Spleen (tissue), 11 donors: ENCODE data around the gene NR3C2. TPM values are rescaled to one million over a fixed set of nuclear protein-coding genes. Genes with fewer than 3 reads are reported as not detected.

Experiments
- DNase-seq: peaks from one replicate; pipeline ENCODE4 v3.0.0-alpha.2; 2020
- H3K27ac ChIP-seq, 8 donors: fragments of 200-600 bp; sonication (generic) in 7 of 8; 1 replicate in 4 of 8; 2 replicates in 4 of 8; pipeline versions ENCODE4 v1.5.0 to v1.8.0; 2016 to 2021; ENCODE audit warnings: inconsistent platforms in 4 of 8, mild to moderate bottlenecking in 4 of 8, moderate library complexity in 1 of 8
- H3K27me3 ChIP-seq, 7 donors: fragments of 200-600 bp; sonication (generic) in 6 of 7; replicated peaks in 1 of 7; 1 replicate in 4 of 7; 2 replicates in 3 of 7; pipeline versions ENCODE4 v1.5.0 to v1.8.0; 2016 to 2021; ENCODE audit warnings: inconsistent platforms in 3 of 7, mild to moderate bottlenecking in 1 of 7
- H3K36me3 ChIP-seq, 6 donors: fragments of 200-600 bp; sonication (generic) in 5 of 6; 1 replicate in 4 of 6; 2 replicates in 2 of 6; pipeline versions ENCODE4 v1.5.0 to v1.8.0; 2016 to 2021; ENCODE audit warnings: inconsistent platforms in 2 of 6
- H3K4me1 ChIP-seq, 6 donors: fragments of 200-600 bp; sonication (generic) in 5 of 6; 1 replicate in 3 of 6; 2 replicates in 3 of 6; pipeline versions ENCODE4 v1.5.0 to v1.8.0; 2016 to 2021; ENCODE audit warnings: inconsistent platforms in 3 of 6
- H3K4me3 ChIP-seq, 8 donors: fragments of 200-600 bp; sonication (generic) in 7 of 8; 1 replicate in 4 of 8; 2 replicates in 4 of 8; pipeline versions ENCODE4 v1.5.0 to v1.8.0; 2016 to 2021; ENCODE audit warnings: inconsistent platforms in 4 of 8, mild to moderate bottlenecking in 4 of 8, moderate library complexity in 2 of 8
- H3K9me3 ChIP-seq, 8 donors: fragments of 200-600 bp; sonication (generic) in 7 of 8; 1 replicate in 4 of 8; 2 replicates in 4 of 8; pipeline versions ENCODE4 v1.5.0 to v1.8.0; 2016 to 2021; ENCODE audit warnings: inconsistent platforms in 4 of 8
- CTCF ChIP-seq, 11 experiments: fragments of 200-600 bp in 7 of 11; fragments of 450-650 bp in 4 of 11; sonication (generic) in 4 of 11; IDR thresholded peaks in 8 of 11; conservative IDR thresholded peaks in 3 of 11; 1 replicate in 7 of 11; 2 replicates in 4 of 11; pipeline versions ENCODE4 v1.4.0 to v1.8.0; 2016 to 2021; ENCODE audit warnings: antibody characterized with exemption in 11 of 11, inconsistent platforms in 4 of 11, mild to moderate bottlenecking in 1 of 11
- POLR2A ChIP-seq, 3 donors: fragments of 450-650 bp; IDR thresholded peaks; one replicate each; pipeline ENCODE4 v1.5.1; 2017; ENCODE audit warnings: antibody characterized with exemption in 3 of 3, mild to moderate bottlenecking in 1 of 3
- POLR2AphosphoS5 ChIP-seq, 3 donors: sonication (generic); formaldehyde crosslinking; IDR thresholded peaks; one replicate each; pipeline ENCODE4 v1.5.1; 2017; ENCODE audit warnings: antibody characterized with exemption in 3 of 3
- WGBS, 5 donors: extraction: QIAGEN DNeasy Blood & Tissue Kit in 3 of 5; methylation state at CpG; one replicate each; pipeline versions ENCODE4 v1.1.5 to v1.1.7; 2013 to 2018; 5-methylcytosine and 5-hydroxymethylcytosine counted together
- intact Hi-C: fragments of 100-400 bp; cut with DNase I; formaldehyde crosslinking; loops from one replicate; pipeline ENCODE4 v1.15.0; 2023; ENCODE audit warnings: low total_unique reads
- polyA plus RNA-seq, 3 donors: library from polyadenylated mRNA; stranded (reverse); fragments of 200-250 nt; gene quantifications; one replicate each; pipeline ENCODE4 v1.2.1, GENCODE V29; 2013
- total RNA-seq, 7 donors: library from RNA; depleted of rRNA in 3 of 7; stranded (reverse); fragments of >200 nt in 3 of 7; fragmentation: NEBNext Ultra II Directional in 4 of 7; extraction: Animal tissue kit (Norgen Biotek cat#: 25700) in 4 of 7; gene quantifications; one replicate each; pipeline versions ENCODE4 v1.1.0 to v1.2.1, GENCODE V29; 2016 to 2021
- donor health status: healthy with polysubstance abuse.
- donor health status: DM: no; HTN: no; CAD: no; lungs with moderate emphysema.
- donor health status: DM: no; HTN: no; CAD: no.
- donor health status: Bipolar disorder and iron deficiency.
- donor health status: healthy.
- donor health status: DM: no; HTN: no; CAD: no.
- donor health status: DM: yes; HTN: yes; CAD: no.

NR3C2 gene
- total and polyA plus RNA-seq, 10 donors, result 1.2 to 25.9 (median 16.2) TPM

GRCh38 chr4:148445071-148445859 is 3.1 kb upstream of the NR3C2 start:
- H3K4me1 ChIP-seq, result peaks cover 4 to 67% (median 43%) of the 10 kb centered on the region in 6 donors
- H3K27me3 ChIP-seq, result peaks cover 0 to 50% (median 0%) of the 10 kb centered on the region in 7 donors
- WGBS, 5 donors, result 0 to 1% (median 0%) methylated on average over 27 to 98 of the region's 98 CpGs
- H3K27ac ChIP-seq, result peak overlapping the region; percentile 77 to 98 (median 95)
- H3K9me3 ChIP-seq, result no peaks in the 10 kb centered on the region
- TF ChIP-seq POLR2AphosphoS5 (IDR thresholded peaks at IDR 0.05) (peak; percentile 45 to 79 (median 69)), POLR2A (IDR thresholded peaks at IDR 0.05) (no peak), CTCF (IDR thresholded peaks at IDR 0.05 in 8 of 11, conservative IDR thresholded peaks at IDR 0.05 in 3 of 11) (no peak)
- intact Hi-C loops, result loop anchor here (10.0 kb wide), 1 partner anchor 380 kb away; no protein-coding TSS in a partner anchor
- no peaks in the 10 kb centered on the region for H3K36me3 ChIP-seq
- H3K4me3 ChIP-seq, result peak overlapping the region; percentile 76 to 96 (median 94)
- DNase-seq, result peak; percentile 94

GRCh38 chr4:148444296-148445070 is 2.3 kb upstream of the NR3C2 start:
- peaks cover 8 to 74% (median 50%) of the 10 kb centered on the region in 6 donors for H3K4me1 ChIP-seq
- peak overlapping the region; percentile 77 to 98 (median 95) for H3K27ac ChIP-seq
- 0 to 1% (median 0%) methylated on average over 34 to 89 of the region's 89 CpGs for WGBS, 5 donors
- TF ChIP-seq POLR2AphosphoS5 (IDR thresholded peaks at IDR 0.05) (peak; percentile 30 to 70 (median 33)), CTCF (IDR thresholded peaks at IDR 0.05 in 8 of 11, conservative IDR thresholded peaks at IDR 0.05 in 3 of 11) (no peak), POLR2A (IDR thresholded peaks at IDR 0.05) (no peak)
- no peaks in the 10 kb centered on the region for H3K36me3 ChIP-seq
- peaks cover 0 to 50% (median 0%) of the 10 kb centered on the region in 7 donors for H3K27me3 ChIP-seq
- no peaks in the 10 kb centered on the region for H3K9me3 ChIP-seq
- intact Hi-C loops, result loop anchor here (10.0 kb wide), 1 partner anchor 380 kb away; no protein-coding TSS in a partner anchor
- peak overlapping the region; percentile 76 to 96 (median 94) for H3K4me3 ChIP-seq
- peak; percentile 91 for DNase-seq

- H3K36me3 ChIP-seq, result no peaks in the 10 kb centered on the region
- WGBS, 5 donors, result 0 to 7% (median 1%) methylated on average over 23 to 64 of the region's 64 CpGs
- H3K4me3 ChIP-seq, result peak overlapping the region; percentile 76 to 96 (median 94)
- intact Hi-C loops, result loop anchor here (10.0 kb wide), 1 partner anchor 379 kb away; no protein-coding TSS in a partner anchor
- H3K27me3 ChIP-seq, result peaks cover 0 to 50% (median 0%) of the 10 kb centered on the region in 7 donors
- H3K27ac ChIP-seq, result peak overlapping the region; percentile 77 to 98 (median 95)
- H3K4me1 ChIP-seq, result peaks cover 8 to 82% (median 53%) of the 10 kb centered on the region in 6 donors
- no peaks in the 10 kb centered on the region for H3K9me3 ChIP-seq
- TF ChIP-seq POLR2A (IDR thresholded peaks at IDR 0.05), result no peak
- TF ChIP-seq CTCF (IDR thresholded peaks at IDR 0.05 in 8 of 11, conservative IDR thresholded peaks at IDR 0.05 in 3 of 11), result no peak
- TF ChIP-seq POLR2AphosphoS5 (IDR thresholded peaks at IDR 0.05), result no peak
- DNase-seq, result peak; percentile 89
These were observed 1.5 kb upstream of the NR3C2 start for GRCh38 chr4:148443512-148444295.
